HCT116 (cell line): ENCODE data around the gene CYP26B1. TPM values are rescaled to one million over a fixed set of nuclear protein-coding genes. Genes with fewer than 3 reads are reported as not detected.

Experiments used
- ATAC-seq: fragments of 200-7000 bp; cut with Tn5 transposase; 2 replicates; pipeline ENCODE4 v1.9.1; 2020; ENCODE audit warnings: mild to moderate bottlenecking, moderate library complexity
- BruUV-seq: library from RNA; stranded (reverse); fragments of 400-500 nt; replicated peaks from 2 replicates; lab custom pipeline; 2021; lab: Mats Ljungman, UMichigan
- CTCF ChIA-PET: fragments of 300-600 bp; sonication (Branson Sonifier 250); formaldehyde crosslinking; loops from one replicate; lab custom pipeline; 2021; ENCODE audit warnings: antibody characterized with exemption; lab: Charles Lee
- POLR2A ChIA-PET: fragments of 300-600, 350-600 bp; sonication (Branson Sonifier 250); formaldehyde crosslinking; loops from one replicate; lab custom pipeline; 2021; ENCODE audit warnings: antibody characterized with exemption; lab: Charles Lee
- RAD21 ChIA-PET, 2 experiments: fragments of 300-600 bp; sonication (Branson Sonifier 250); formaldehyde crosslinking; loops; one replicate each; lab custom pipeline; 2023; ENCODE audit warnings: low total read pairs in 2 of 2; ENCODE audit not compliant: uncharacterized antibody in 2 of 2, unreplicated experiment in 2 of 2, low non-redundant PET in 1 of 2; lab: Charles Lee
- DNase-seq: peaks from one replicate; pipeline ENCODE4 v3.0.0-alpha.2; 2010; ENCODE audit warnings: low read depth, low spot score
- H2AFZ ChIP-seq: fragments of 200-600 bp; shearing (Covaris generic), sonication (generic); 2 replicates; pipeline ENCODE4 v1.6.1; 2017; ENCODE audit warnings: low read depth, mixed run types, mixed read lengths, antibody characterized with exemption, low read length; ENCODE audit not compliant: poor library complexity, severe bottlenecking
- H3K27ac ChIP-seq: 2 replicates; pipeline ENCODE4 v1.5.1; 2012; ENCODE audit warnings: low read depth, low read length
- H3K27me3 ChIP-seq: fragments of 200-600 bp; sonication (generic); 2 replicates; pipeline ENCODE4 v1.6.1; 2016; ENCODE audit warnings: mixed run types, low read length, mixed read lengths; ENCODE audit not compliant: insufficient read depth
- H3K36me3 ChIP-seq, 2 experiments: fragments of 200-500 bp in 1 of 2; fragments of 200-600 bp in 1 of 2; sonication (Bioruptor generic) in 1 of 2; sonication (generic) in 1 of 2; 2 replicates each; pipeline versions ENCODE4 v1.5.1 to v1.6.1; 2014 to 2016; ENCODE audit warnings: low read length in 2 of 2, inconsistent platforms in 1 of 2, mixed read lengths in 1 of 2, mixed run types in 1 of 2; ENCODE audit not compliant: insufficient read depth in 2 of 2, control insufficient read depth in 1 of 2
- H3K4me1 ChIP-seq, 2 experiments: fragments of 200-600 bp in 1 of 2; sonication (generic) in 1 of 2; 2 replicates each; pipeline versions ENCODE4 v1.5.1 to v1.6.1; 2012 to 2017; ENCODE audit warnings: low read length in 2 of 2, inconsistent platforms in 1 of 2, mild to moderate bottlenecking in 1 of 2, mixed read lengths in 1 of 2, mixed run types in 1 of 2, moderate library complexity in 1 of 2; ENCODE audit not compliant: insufficient read depth in 2 of 2, control insufficient read depth in 1 of 2
- H3K4me2 ChIP-seq: fragments of 200-600 bp; sonication (generic); 2 replicates; pipeline ENCODE4 v1.6.1; 2017; ENCODE audit warnings: mixed run types, low read length, mixed read lengths
- H3K4me3 ChIP-seq, 2 experiments: fragments of 200-600 bp in 1 of 2; sonication (generic) in 1 of 2; replicated peaks in 1 of 2; 2 replicates each; pipeline ENCODE4 v1.5.1; 2011 to 2016; ENCODE audit warnings: low read length in 2 of 2, control low read depth in 1 of 2, low read depth in 1 of 2, mild to moderate bottlenecking in 1 of 2, mixed read lengths in 1 of 2, mixed run types in 1 of 2
- H3K79me2 ChIP-seq: fragments of 200-600 bp; sonication (generic); 2 replicates; pipeline ENCODE4 v1.6.1; 2017; ENCODE audit warnings: mild to moderate bottlenecking, mixed run types, low read length, moderate library complexity, mixed read lengths; ENCODE audit not compliant: insufficient read depth
- H3K9ac ChIP-seq: fragments of 200-600 bp; sonication (generic); 2 replicates; pipeline ENCODE4 v1.6.1; 2016; ENCODE audit warnings: low read length, mixed read lengths
- H3K9me2 ChIP-seq: fragments of 200-600 bp; sonication (generic), shearing (Covaris generic); 2 replicates; pipeline ENCODE4 v1.6.1; 2017; ENCODE audit warnings: mixed run types, mild to moderate bottlenecking, moderate library complexity; ENCODE audit not compliant: insufficient read depth
- H3K9me3 ChIP-seq, 2 experiments: fragments of 200-500 bp in 1 of 2; fragments of 200-600 bp in 1 of 2; sonication (Bioruptor generic) in 1 of 2; sonication (generic) in 1 of 2; 2 replicates each; pipeline ENCODE4 v1.6.1; 2014 to 2017; ENCODE audit warnings: low read length in 2 of 2, mixed read lengths in 2 of 2, inconsistent platforms in 1 of 2, low read depth in 1 of 2, mild to moderate bottlenecking in 1 of 2, mixed run types in 1 of 2, moderate library complexity in 1 of 2; ENCODE audit not compliant: control insufficient read depth in 1 of 2, insufficient read depth in 1 of 2
- H4K20me1 ChIP-seq: fragments of 200-600 bp; sonication (generic), shearing (Covaris generic); 2 replicates; pipeline ENCODE4 v1.6.1; 2017; ENCODE audit warnings: mixed run types, mild to moderate bottlenecking, moderate library complexity; ENCODE audit not compliant: insufficient read depth
- ATF3 ChIP-seq: IDR thresholded peaks from 2 replicates; pipeline ENCODE4 v1.6.1; 2012
- CBX3 ChIP-seq: IDR thresholded peaks from 2 replicates; pipeline ENCODE4 v1.6.1; 2012; ENCODE audit warnings: low read depth
- CTCF ChIP-seq, 3 experiments: fragments of 200-600 bp in 1 of 3; sonication (generic) in 1 of 3; IDR thresholded peaks in 2 of 3; conservative IDR thresholded peaks in 1 of 3; 2 replicates each; pipeline ENCODE4 v1.5.1; 2012 to 2017; ENCODE audit warnings: low read depth in 2 of 3, low read length in 2 of 3, antibody characterized with exemption in 1 of 3, borderline replicate concordance in 1 of 3, control low read depth in 1 of 3, mild to moderate bottlenecking in 1 of 3, mixed read lengths in 1 of 3, mixed run types in 1 of 3, moderate library complexity in 1 of 3; ENCODE audit not compliant: insufficient read depth in 1 of 3
- EGR1 ChIP-seq: IDR thresholded peaks from 2 replicates; pipeline ENCODE4 v1.6.1; 2012; ENCODE audit warnings: low read depth
- ELF1 ChIP-seq: IDR thresholded peaks from 2 replicates; pipeline ENCODE4 v1.6.1; 2012; ENCODE audit warnings: low read depth, borderline replicate concordance
- FOSL1 ChIP-seq: IDR thresholded peaks from 2 replicates; pipeline ENCODE4 v1.6.1; 2012; ENCODE audit warnings: low read depth
- JUND ChIP-seq: IDR thresholded peaks from 2 replicates; pipeline ENCODE4 v1.6.1; 2012
- MAX ChIP-seq: IDR thresholded peaks from 2 replicates; pipeline ENCODE4 v1.6.1; 2012
- POLR2A ChIP-seq: IDR thresholded peaks from 2 replicates; pipeline ENCODE4 v1.7.0; 2011; ENCODE audit warnings: borderline replicate concordance; ENCODE audit not compliant: insufficient read depth, insufficient read length; ENCODE audit errors: extremely low read depth
- SIN3A ChIP-seq: IDR thresholded peaks from 2 replicates; pipeline ENCODE4 v1.6.1; 2012; ENCODE audit warnings: low read depth
- SP1 ChIP-seq: IDR thresholded peaks from 2 replicates; pipeline ENCODE4 v1.6.1; 2012; ENCODE audit warnings: low read depth
- YY1 ChIP-seq: IDR thresholded peaks from 2 replicates; pipeline ENCODE4 v1.6.1; 2011; ENCODE audit warnings: low read length, low read depth, moderate library complexity, mild to moderate bottlenecking; ENCODE audit not compliant: insufficient replicate concordance; ENCODE audit errors: extremely low read depth
- ZBTB33 ChIP-seq: IDR thresholded peaks from 2 replicates; pipeline ENCODE4 v1.6.1; 2011; ENCODE audit warnings: mild to moderate bottlenecking, low read length, moderate library complexity; ENCODE audit not compliant: insufficient replicate concordance; ENCODE audit errors: extremely low read depth
- intact Hi-C: fragments of 100-400 bp; cut with micrococcal nuclease; formaldehyde crosslinking; loops from 2 replicates; pipeline ENCODE4 v1.10.0; 2022
- total RNA-seq: library from RNA; stranded (reverse); gene quantifications from one replicate; pipeline ENCODE4 v1.2.1, GENCODE V29; 2021; ENCODE audit not compliant: unreplicated experiment

Gene CYP26B1
- total RNA-seq, 1 experiment from 2014 or later = 21.1 TPM

- ChIA-PET POLR2A (no interaction called here), CTCF (no interaction called here), RAD21 (no interaction called here)
- Histone ChIP-seq H3K4me2 (no peak overlapping the region), H3K36me3 (no peaks in the 10 kb centered on the region), H2AFZ (no peak overlapping the region), H3K9me2 (no peaks in the 10 kb centered on the region), H3K4me3 (no peak overlapping the region), H3K27me3 (no peaks in the 10 kb centered on the region), H3K9me3 (no peaks in the 10 kb centered on the region), H3K27ac (no peak overlapping the region), H3K9ac (no peak overlapping the region), H3K79me2 (no peaks in the 10 kb centered on the region), H4K20me1 (no peaks in the 10 kb centered on the region), H3K4me1 (no peaks in the 10 kb centered on the region)
- no peak for DNase-seq
- TF ChIP-seq ATF3 (no peak), CBX3 (no peak), POLR2A (no peak), YY1 (no peak), EGR1 (no peak), ELF1 (no peak), MAX (no peak), SP1 (no peak), SIN3A (no peak)
- no TSS peak for BruUV-seq
- no peak for ATAC-seq
- intact Hi-C loops = no loop called here
Observed at GRCh38 chr2:72162574-72162973, 14.9 kb upstream of the CYP26B1 start.

GRCh38 chr2:72159211-72159993 lies 11.7 kb upstream of the CYP26B1 start:
- Histone ChIP-seq H3K27me3 (no peaks in the 10 kb centered on the region), H2AFZ (no peak overlapping the region), H3K4me1 (no peaks in the 10 kb centered on the region), H3K79me2 (no peaks in the 10 kb centered on the region), H3K9ac (no peak overlapping the region), H3K4me3 (no peak overlapping the region), H3K4me2 (no peak overlapping the region), H3K27ac (no peak overlapping the region), H3K9me2 (no peaks in the 10 kb centered on the region), H4K20me1 (no peaks in the 10 kb centered on the region), H3K9me3 (no peaks in the 10 kb centered on the region), H3K36me3 (no peaks in the 10 kb centered on the region)
- RAD21 ChIA-PET = no interaction called here
- no TSS peak for BruUV-seq
- DNase-seq (no peak), ATAC-seq (no peak)
- intact Hi-C loops = no loop called here
- CTCF ChIA-PET = no interaction called here
- POLR2A ChIA-PET = no interaction called here
- TF ChIP-seq CTCF (IDR thresholded peaks at IDR 0.05 in 2 of 3, conservative IDR thresholded peaks at IDR 0.05 in 1 of 3; ENCODE audit: borderline replicate concordance in 1 of 3, insufficient read depth in 1 of 3, low read depth in 2 of 3, low read length in 2 of 3) = no peak
- TF ChIP-seq FOSL1 = no peak
- no peak for TF ChIP-seq SIN3A
- no peak for TF ChIP-seq JUND
- no peak for TF ChIP-seq YY1
- TF ChIP-seq EGR1 = no peak
- no peak for TF ChIP-seq ZBTB33
- TF ChIP-seq ELF1 = no peak
